Smooth muscle cell (in vitro differentiated cells): Measurements from ENCODE around the gene CDH23. TPM values are rescaled to one million over a fixed set of nuclear protein-coding genes. Genes with fewer than 3 reads are reported as not detected.

Experiments used
- DNase-seq: peaks from one replicate; lab custom pipeline; 2025; ENCODE audit not compliant: unreplicated experiment; lab: John Stamatoyannopoulos, UW
- H2AFZ ChIP-seq: fragments of 200-600 bp; sonication (generic); 2 replicates; pipeline ENCODE4 v1.6.0; 2016; ENCODE audit warnings: antibody characterized with exemption, low read depth, mild to moderate bottlenecking
- H3F3A ChIP-seq: fragments of 200-600 bp; sonication (generic); 2 replicates; pipeline ENCODE4 v1.6.0; 2017; ENCODE audit warnings: antibody characterized with exemption, low read depth
- H3K27ac ChIP-seq: fragments of 200-600 bp; sonication (generic); 2 replicates; pipeline ENCODE4 v1.5.1; 2016; ENCODE audit warnings: low read depth, mild to moderate bottlenecking
- H3K27me3 ChIP-seq: fragments of 200-600 bp; sonication (generic); 2 replicates; pipeline ENCODE4 v1.6.1; 2016; ENCODE audit warnings: low read depth, mild to moderate bottlenecking
- H3K36me3 ChIP-seq: fragments of 200-600 bp; sonication (generic); 2 replicates; pipeline ENCODE4 v1.5.1; 2016; ENCODE audit warnings: low read depth
- H3K4me1 ChIP-seq: fragments of 200-600 bp; sonication (generic); 2 replicates; pipeline ENCODE4 v1.5.1; 2016; ENCODE audit warnings: low read depth
- H3K4me2 ChIP-seq: fragments of 200-600 bp; sonication (generic); 2 replicates; pipeline ENCODE4 v1.6.0; 2016; ENCODE audit warnings: mild to moderate bottlenecking
- H3K4me3 ChIP-seq: fragments of 200-600 bp; sonication (generic); 2 replicates; pipeline ENCODE4 v1.5.1; 2016; ENCODE audit warnings: mild to moderate bottlenecking
- H3K79me2 ChIP-seq: fragments of 200-600 bp; sonication (generic); 2 replicates; pipeline ENCODE4 v1.6.0; 2016; ENCODE audit warnings: low read depth, mild to moderate bottlenecking
- H3K9ac ChIP-seq: fragments of 200-600 bp; sonication (generic); 2 replicates; pipeline ENCODE4 v1.6.0; 2016; ENCODE audit warnings: low read depth
- H3K9me3 ChIP-seq: fragments of 200-600 bp; sonication (generic); replicated peaks from 2 replicates; pipeline ENCODE4 v1.5.1; 2016; ENCODE audit warnings: low read depth
- H4K20me1 ChIP-seq: fragments of 200-600 bp; sonication (generic); 2 replicates; pipeline ENCODE4 v1.6.0; 2016; ENCODE audit warnings: low read depth
- WGBS: methylation state at CpG from one replicate; pipeline ENCODE4 v1.1.7; 2016; ENCODE audit warnings: low lambda C conversion rate; 5-methylcytosine and 5-hydroxymethylcytosine counted together
- polyA plus RNA-seq: library from polyadenylated mRNA; unstranded; fragments of >200 nt; fragmentation: Nextera tagmentation; extraction: Ambion mirVana; gene quantifications from 2 replicates; pipeline ENCODE4 v1.2.1, GENCODE V29; 2016
- total RNA-seq: library from RNA; depleted of rRNA; stranded (reverse); fragments of >200 nt; gene quantifications from 2 replicates; pipeline ENCODE4 v1.2.3, GENCODE V29; 2014
- TF ChIP-seq, protein P1 (sequence below): fragments of 200-600 bp; sonication (generic); IDR thresholded peaks from 2 replicates; pipeline ENCODE4 v1.5.1; 2017; ENCODE audit warnings: borderline replicate concordance, mild to moderate bottlenecking, antibody characterized with exemption; ENCODE audit not compliant: insufficient read depth, poor library complexity, severe bottlenecking

Gene CDH23
- total and polyA plus RNA-seq, 2 experiments from 2014 or later = 0.99 to 2.5 TPM

DNA sequence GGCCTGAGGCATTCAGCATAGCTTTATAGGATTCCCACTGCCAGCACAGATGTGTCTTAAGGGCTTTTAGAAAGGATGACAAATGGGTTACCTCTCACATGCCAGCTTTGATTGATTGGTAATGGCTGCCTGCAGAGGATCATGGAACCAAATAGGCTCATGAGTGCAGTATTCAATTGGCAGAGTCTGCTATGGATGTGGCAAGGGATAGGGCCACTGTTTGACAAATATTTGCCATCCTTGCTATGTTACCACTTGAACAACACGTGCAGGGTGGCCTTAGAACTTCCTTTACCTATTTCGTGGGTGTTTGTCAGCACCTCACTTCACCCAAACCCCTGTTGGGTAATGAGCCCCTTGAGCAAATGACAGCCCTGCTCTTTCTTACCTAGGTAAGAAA lies 183.7 kb downstream of the CDH23 start:
- TF ChIP-seq, protein P1, sequence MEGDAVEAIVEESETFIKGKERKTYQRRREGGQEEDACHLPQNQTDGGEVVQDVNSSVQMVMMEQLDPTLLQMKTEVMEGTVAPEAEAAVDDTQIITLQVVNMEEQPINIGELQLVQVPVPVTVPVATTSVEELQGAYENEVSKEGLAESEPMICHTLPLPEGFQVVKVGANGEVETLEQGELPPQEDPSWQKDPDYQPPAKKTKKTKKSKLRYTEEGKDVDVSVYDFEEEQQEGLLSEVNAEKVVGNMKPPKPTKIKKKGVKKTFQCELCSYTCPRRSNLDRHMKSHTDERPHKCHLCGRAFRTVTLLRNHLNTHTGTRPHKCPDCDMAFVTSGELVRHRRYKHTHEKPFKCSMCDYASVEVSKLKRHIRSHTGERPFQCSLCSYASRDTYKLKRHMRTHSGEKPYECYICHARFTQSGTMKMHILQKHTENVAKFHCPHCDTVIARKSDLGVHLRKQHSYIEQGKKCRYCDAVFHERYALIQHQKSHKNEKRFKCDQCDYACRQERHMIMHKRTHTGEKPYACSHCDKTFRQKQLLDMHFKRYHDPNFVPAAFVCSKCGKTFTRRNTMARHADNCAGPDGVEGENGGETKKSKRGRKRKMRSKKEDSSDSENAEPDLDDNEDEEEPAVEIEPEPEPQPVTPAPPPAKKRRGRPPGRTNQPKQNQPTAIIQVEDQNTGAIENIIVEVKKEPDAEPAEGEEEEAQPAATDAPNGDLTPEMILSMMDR = no peak
- no peaks in the 10 kb centered on the region for H3K27me3 ChIP-seq
- 80% methylated on average over 2 of the region's 2 CpGs for WGBS

GRCh38 chr10:71580926-71581325 lies 184.2 kb downstream of the CDH23 start:
- H3F3A ChIP-seq = no peaks in the 10 kb centered on the region
- TF ChIP-seq, protein P1 = no peak
- no peaks in the 10 kb centered on the region for H3K36me3 ChIP-seq
- no peak overlapping the region for H3K27ac ChIP-seq
- no peak overlapping the region for H2AFZ ChIP-seq
- H3K27me3 ChIP-seq = no peaks in the 10 kb centered on the region
- no peaks in the 10 kb centered on the region for H3K9me3 ChIP-seq
- no peak overlapping the region for H3K4me3 ChIP-seq
- 80% methylated on average over 2 of the region's 2 CpGs for WGBS
- H4K20me1 ChIP-seq = no peaks in the 10 kb centered on the region
- no peak overlapping the region for H3K9ac ChIP-seq
- H3K4me2 ChIP-seq = no peak overlapping the region
- H3K4me1 ChIP-seq = no peaks in the 10 kb centered on the region
- DNase-seq = no peak
- no peaks in the 10 kb centered on the region for H3K79me2 ChIP-seq

More for the DNA sequence above, 183.7 kb downstream of the CDH23 start:
- DNase-seq = no peak
- no peaks in the 10 kb centered on the region for H3K9me3 ChIP-seq
- no peak overlapping the region for H2AFZ ChIP-seq
- no peaks in the 10 kb centered on the region for H3K79me2 ChIP-seq
- H3K27ac ChIP-seq = no peak overlapping the region
- no peak overlapping the region for H3K4me3 ChIP-seq
- no peak overlapping the region for H3K4me2 ChIP-seq
- no peaks in the 10 kb centered on the region for H3K4me1 ChIP-seq
- H3K36me3 ChIP-seq = no peaks in the 10 kb centered on the region
- H4K20me1 ChIP-seq = no peaks in the 10 kb centered on the region
- no peak overlapping the region for H3K9ac ChIP-seq
- no peaks in the 10 kb centered on the region for H3F3A ChIP-seq

- Histone ChIP-seq H3K79me2 (no peaks in the 10 kb centered on the region), H3K4me1 (no peaks in the 10 kb centered on the region), H3K4me2 (no peak overlapping the region), H3K27ac (no peak overlapping the region), H3F3A (no peaks in the 10 kb centered on the region), H4K20me1 (no peaks in the 10 kb centered on the region), H3K9ac (no peak overlapping the region), H2AFZ (no peak overlapping the region), H3K9me3 (no peaks in the 10 kb centered on the region), H3K27me3 (no peaks in the 10 kb centered on the region), H3K4me3 (no peak overlapping the region), H3K36me3 (no peaks in the 10 kb centered on the region)
- TF ChIP-seq, protein P1 = no peak
- WGBS = 50% methylated on average over 3 of the region's 3 CpGs
- no peak for DNase-seq
Observed at GRCh38 chr10:71581376-71581775, 184.7 kb downstream of the CDH23 start.

GRCh38 chr10:71582019-71582418 lies 185.3 kb downstream of the CDH23 start:
- Histone ChIP-seq H3K79me2 (no peaks in the 10 kb centered on the region), H3K27ac (no peak overlapping the region), H3F3A (no peaks in the 10 kb centered on the region), H3K4me3 (no peak overlapping the region), H3K9me3 (no peaks in the 10 kb centered on the region), H4K20me1 (no peaks in the 10 kb centered on the region), H2AFZ (no peak overlapping the region), H3K9ac (no peak overlapping the region), H3K4me2 (no peak overlapping the region), H3K4me1 (no peaks in the 10 kb centered on the region), H3K36me3 (no peaks in the 10 kb centered on the region), H3K27me3 (no peaks in the 10 kb centered on the region)
- WGBS = 71% methylated on average over 3 of the region's 3 CpGs
- TF ChIP-seq, protein P1 = no peak
- no peak for DNase-seq
